HepG2 (cell line): ENCODE measurements around the gene URM1. TPM values are rescaled to one million over a fixed set of nuclear protein-coding genes. Genes with fewer than 3 reads are reported as not detected.

Experiments used
- ASH2L ChIP-seq: fragments of 300-600, 200-600 bp; sonication (generic); IDR thresholded peaks from 2 replicates; pipeline ENCODE4 v1.7.0; 2017; ENCODE audit warnings: low read depth, mild to moderate bottlenecking, moderate library complexity, mixed read lengths, low read length; ENCODE audit not compliant: insufficient read length
- ATF3 ChIP-seq: sonication (generic); formaldehyde crosslinking; IDR thresholded peaks from 2 replicates; pipeline ENCODE4 v1.4.0; 2020; ENCODE audit warnings: missing genetic modification reagents
- FOXA3 ChIP-seq: IDR thresholded peaks from 2 replicates; pipeline ENCODE4 v1.6.1; 2016; ENCODE audit warnings: missing genetic modification reagents, missing compliant biosample characterization
- HNF4A ChIP-seq: sonication (generic); formaldehyde crosslinking; IDR thresholded peaks from 2 replicates; pipeline ENCODE4 v1.4.0; 2020; ENCODE audit warnings: missing genetic modification reagents
- IKZF5 ChIP-seq: IDR thresholded peaks from 2 replicates; pipeline ENCODE4 v1.6.1; 2018; ENCODE audit warnings: missing genetic modification reagents, mild to moderate bottlenecking, missing compliant biosample characterization
- KAT7 ChIP-seq: IDR thresholded peaks from 2 replicates; pipeline ENCODE4 v1.6.1; 2018; ENCODE audit warnings: borderline replicate concordance, missing compliant biosample characterization
- KLF6 ChIP-seq: IDR thresholded peaks from 2 replicates; pipeline ENCODE4 v1.8.0; 2016; ENCODE audit warnings: missing biosample characterization, missing genetic modification reagents
- MTA3 ChIP-seq: sonication (generic); formaldehyde crosslinking; IDR thresholded peaks from 2 replicates; pipeline ENCODE4 v1.4.0; 2020; ENCODE audit warnings: missing genetic modification reagents
- NR0B2 ChIP-seq: sonication (generic); formaldehyde crosslinking; IDR thresholded peaks from 2 replicates; pipeline ENCODE4 v1.4.0; 2020; ENCODE audit warnings: mild to moderate bottlenecking, missing genetic modification reagents
- REL ChIP-seq: sonication (generic); formaldehyde crosslinking; conservative IDR thresholded peaks from 2 replicates; pipeline ENCODE4 v1.8.0; 2022; ENCODE audit warnings: mild to moderate bottlenecking, missing genetic modification reagents, moderate library complexity
- TFAP4 ChIP-seq: sonication (generic); IDR thresholded peaks from 2 replicates; pipeline ENCODE4 v1.6.1; 2016; ENCODE audit warnings: low read depth, borderline replicate concordance
- ZNF256 ChIP-seq: sonication (generic); formaldehyde crosslinking; conservative IDR thresholded peaks from 2 replicates; pipeline ENCODE4 v1.4.0; 2020; ENCODE audit warnings: missing genetic modification reagents
- ZNF562 ChIP-seq: sonication (generic); formaldehyde crosslinking; IDR thresholded peaks from 2 replicates; pipeline ENCODE4 v1.8.0; 2022; ENCODE audit warnings: missing genetic modification reagents, borderline replicate concordance
- ZNF614 ChIP-seq: IDR thresholded peaks from 2 replicates; pipeline ENCODE4 v1.6.1; 2018; ENCODE audit warnings: missing biosample characterization, missing genetic modification reagents, inconsistent platforms, borderline replicate concordance
- polyA plus RNA-seq, 8 experiments: library from polyadenylated mRNA; depleted of rRNA in 3 of 8; stranded (reverse) in 7 of 8; unstranded in 1 of 8; fragments of >200 nt; fragmentation: Illumina TruSeq in 4 of 8; extraction: Trizol in 4 of 8; gene quantifications; 2 replicates each; pipeline versions ENCODE4 v1.2.1 to v1.2.3, GENCODE V29; 2011 to 2016; ENCODE audit warnings: low read depth in 4 of 8, missing spikeins in 1 of 8, mixed read lengths in 1 of 8; ENCODE audit not compliant: insufficient read depth in 1 of 8
- total RNA-seq, 5 experiments: library from RNA; depleted of rRNA; stranded (reverse); fragments of >200 nt; fragmentation: Illumina TruSeq; extraction: Trizol; gene quantifications; 2 replicates each; pipeline ENCODE4 v1.2.3, GENCODE V29; 2016; ENCODE audit warnings: low read depth in 1 of 5
- TF ChIP-seq, protein P1 (sequence below): IDR thresholded peaks from 2 replicates; pipeline ENCODE4 v1.6.1; 2016; ENCODE audit warnings: missing biosample characterization, missing genetic modification reagents, low read depth
- TF ChIP-seq, protein P2 (sequence below): sonication (generic); formaldehyde crosslinking; IDR thresholded peaks from 2 replicates; pipeline ENCODE4 v1.4.0; 2020; ENCODE audit warnings: missing genetic modification reagents
- TF ChIP-seq, protein P3 (sequence below): sonication (generic); formaldehyde crosslinking; IDR thresholded peaks from 2 replicates; pipeline ENCODE4 v1.8.1; 2023; ENCODE audit warnings: missing genetic modification reagents, mild to moderate bottlenecking, borderline replicate concordance
- TF ChIP-seq, protein P4 (sequence below): sonication (generic); formaldehyde crosslinking; IDR thresholded peaks from 2 replicates; pipeline ENCODE4 v1.4.0; 2020; ENCODE audit warnings: missing genetic modification reagents, borderline replicate concordance

Gene URM1
- total and polyA plus RNA-seq, 2 of the 13 experiments (the other 11 are each of a cell fraction or from before 2014, with no cell fraction given) = 37.1 to 41.3 TPM

GRCh38 chr9:128370752-128371629, at the start of gene URM1 (continued):
- TF ChIP-seq, protein P1, sequence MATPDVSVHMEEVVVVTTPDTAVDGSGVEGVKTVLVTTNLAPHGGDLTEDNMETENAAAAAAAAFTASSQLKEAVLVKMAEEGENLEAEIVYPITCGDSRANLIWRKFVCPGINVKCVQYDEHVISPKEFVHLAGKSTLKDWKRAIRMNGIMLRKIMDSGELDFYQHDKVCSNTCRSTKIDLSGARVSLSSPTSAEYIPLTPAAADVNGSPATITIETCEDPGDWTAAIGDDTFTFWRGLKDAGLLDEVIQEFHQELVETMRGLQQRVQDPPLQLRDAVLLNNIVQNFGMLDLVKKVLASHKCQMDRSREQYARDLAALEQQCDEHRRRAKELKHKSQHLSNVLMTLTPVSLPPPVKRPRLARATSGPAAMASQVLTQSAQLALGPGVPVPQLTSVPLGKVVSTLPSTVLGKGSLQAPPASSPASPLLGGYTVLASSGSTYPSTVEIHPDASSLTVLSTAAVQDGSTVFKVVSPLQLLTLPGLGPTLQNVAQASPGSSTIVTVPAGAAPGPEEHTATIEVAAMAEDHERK (CRISPR knock-in tag) = no peak
- TF ChIP-seq IKZF5 (peak; percentile 70), REL (CRISPR knock-in tag) (no peak), ZNF614 (CRISPR knock-in tag) (no peak), ZNF256 (CRISPR knock-in tag) (no peak), ASH2L (peak; percentile 91), NR0B2 (CRISPR knock-in tag) (0 out of 2 replicates have a peak, but pooled peaks have one; percentile 26), ZNF562 (no peak), TFAP4 (peak; percentile 93), FOXA3 (CRISPR knock-in tag) (no peak), MTA3 (CRISPR knock-in tag) (no peak), KLF6 (no peak), KAT7 (CRISPR knock-in tag) (peak; percentile 39; the same call in 1 of the 2 replicates), ATF3 (CRISPR knock-in tag) (no peak), HNF4A (CRISPR knock-in tag) (no peak)
- TF ChIP-seq, protein P2, sequence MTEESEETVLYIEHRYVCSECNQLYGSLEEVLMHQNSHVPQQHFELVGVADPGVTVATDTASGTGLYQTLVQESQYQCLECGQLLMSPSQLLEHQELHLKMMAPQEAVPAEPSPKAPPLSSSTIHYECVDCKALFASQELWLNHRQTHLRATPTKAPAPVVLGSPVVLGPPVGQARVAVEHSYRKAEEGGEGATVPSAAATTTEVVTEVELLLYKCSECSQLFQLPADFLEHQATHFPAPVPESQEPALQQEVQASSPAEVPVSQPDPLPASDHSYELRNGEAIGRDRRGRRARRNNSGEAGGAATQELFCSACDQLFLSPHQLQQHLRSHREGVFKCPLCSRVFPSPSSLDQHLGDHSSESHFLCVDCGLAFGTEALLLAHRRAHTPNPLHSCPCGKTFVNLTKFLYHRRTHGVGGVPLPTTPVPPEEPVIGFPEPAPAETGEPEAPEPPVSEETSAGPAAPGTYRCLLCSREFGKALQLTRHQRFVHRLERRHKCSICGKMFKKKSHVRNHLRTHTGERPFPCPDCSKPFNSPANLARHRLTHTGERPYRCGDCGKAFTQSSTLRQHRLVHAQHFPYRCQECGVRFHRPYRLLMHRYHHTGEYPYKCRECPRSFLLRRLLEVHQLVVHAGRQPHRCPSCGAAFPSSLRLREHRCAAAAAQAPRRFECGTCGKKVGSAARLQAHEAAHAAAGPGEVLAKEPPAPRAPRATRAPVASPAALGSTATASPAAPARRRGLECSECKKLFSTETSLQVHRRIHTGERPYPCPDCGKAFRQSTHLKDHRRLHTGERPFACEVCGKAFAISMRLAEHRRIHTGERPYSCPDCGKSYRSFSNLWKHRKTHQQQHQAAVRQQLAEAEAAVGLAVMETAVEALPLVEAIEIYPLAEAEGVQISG (CRISPR knock-in tag) = peak; percentile 81
- TF ChIP-seq, protein P3, sequence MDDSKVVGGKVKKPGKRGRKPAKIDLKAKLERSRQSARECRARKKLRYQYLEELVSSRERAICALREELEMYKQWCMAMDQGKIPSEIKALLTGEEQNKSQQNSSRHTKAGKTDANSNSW (CRISPR knock-in tag) = no peak
- TF ChIP-seq, protein P4, sequence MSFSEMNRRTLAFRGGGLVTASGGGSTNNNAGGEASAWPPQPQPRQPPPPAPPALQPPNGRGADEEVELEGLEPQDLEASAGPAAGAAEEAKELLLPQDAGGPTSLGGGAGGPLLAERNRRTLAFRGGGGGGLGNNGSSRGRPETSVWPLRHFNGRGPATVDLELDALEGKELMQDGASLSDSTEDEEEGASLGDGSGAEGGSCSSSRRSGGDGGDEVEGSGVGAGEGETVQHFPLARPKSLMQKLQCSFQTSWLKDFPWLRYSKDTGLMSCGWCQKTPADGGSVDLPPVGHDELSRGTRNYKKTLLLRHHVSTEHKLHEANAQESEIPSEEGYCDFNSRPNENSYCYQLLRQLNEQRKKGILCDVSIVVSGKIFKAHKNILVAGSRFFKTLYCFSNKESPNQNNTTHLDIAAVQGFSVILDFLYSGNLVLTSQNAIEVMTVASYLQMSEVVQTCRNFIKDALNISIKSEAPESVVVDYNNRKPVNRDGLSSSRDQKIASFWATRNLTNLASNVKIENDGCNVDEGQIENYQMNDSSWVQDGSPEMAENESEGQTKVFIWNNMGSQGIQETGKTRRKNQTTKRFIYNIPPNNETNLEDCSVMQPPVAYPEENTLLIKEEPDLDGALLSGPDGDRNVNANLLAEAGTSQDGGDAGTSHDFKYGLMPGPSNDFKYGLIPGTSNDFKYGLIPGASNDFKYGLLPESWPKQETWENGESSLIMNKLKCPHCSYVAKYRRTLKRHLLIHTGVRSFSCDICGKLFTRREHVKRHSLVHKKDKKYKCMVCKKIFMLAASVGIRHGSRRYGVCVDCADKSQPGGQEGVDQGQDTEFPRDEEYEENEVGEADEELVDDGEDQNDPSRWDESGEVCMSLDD = no peak
